ENCODE data around the gene LHX1. TPM values are rescaled to one million over a fixed set of nuclear protein-coding genes. Genes with fewer than 3 reads are reported as not detected.

Gene LHX1
- total and polyA plus RNA-seq, 9 of the 15 experiments (the other 6 are each of a cell fraction or from before 2014, with no cell fraction given): 0.05 to 0.64 (median 0.07) TPM; not detected in 6

DNA sequence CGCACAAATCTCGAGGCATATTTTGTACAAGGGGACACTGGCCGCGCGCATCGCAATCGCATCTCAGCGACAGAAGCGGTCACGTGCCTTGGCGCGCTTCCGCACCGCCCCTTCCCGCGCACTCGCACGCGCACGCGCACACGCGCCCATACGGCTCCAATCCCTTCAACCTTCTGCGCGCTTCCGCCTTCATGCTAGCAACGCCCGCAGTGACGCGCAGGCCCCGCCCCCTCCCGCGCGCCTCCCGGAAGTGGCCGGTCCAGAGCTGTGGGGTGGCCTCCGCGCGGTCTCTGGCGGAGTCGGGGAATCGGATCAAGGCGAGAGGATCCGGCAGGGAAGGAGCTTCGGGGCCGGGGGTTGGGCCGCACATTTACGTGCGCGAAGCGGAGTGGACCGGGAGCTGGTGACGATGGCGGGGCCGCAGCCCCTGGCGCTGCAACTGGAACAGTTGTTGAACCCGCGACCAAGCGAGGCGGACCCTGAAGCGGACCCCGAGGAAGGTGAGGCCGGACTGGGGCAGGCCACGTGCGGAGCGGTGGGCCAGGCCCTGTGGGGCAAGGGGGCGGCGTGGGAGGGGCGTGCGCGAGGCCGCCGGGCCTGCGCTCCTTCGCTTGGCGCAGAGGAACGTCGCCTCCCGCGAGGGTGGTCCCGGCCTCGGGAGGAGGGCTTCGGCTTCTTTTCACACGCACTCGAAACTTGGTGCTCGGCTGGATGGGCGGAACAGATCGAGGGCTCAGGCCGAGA is 11.6 kb downstream of the LHX1 start, which contains the start of gene AATF (continued):
- no peak for TF ChIP-seq ZNF699 (CRISPR knock-in tag; IDR thresholded peaks at IDR 0.05; ENCODE audit: insufficient replicate concordance)
- peak; percentile 100 for TF ChIP-seq L3MBTL2 (IDR thresholded peaks at IDR 0.05)
- no peak for TF ChIP-seq DMBX1 (CRISPR knock-in tag; IDR thresholded peaks at IDR 0.05; ENCODE audit: borderline replicate concordance)
- TF ChIP-seq, protein P1, sequence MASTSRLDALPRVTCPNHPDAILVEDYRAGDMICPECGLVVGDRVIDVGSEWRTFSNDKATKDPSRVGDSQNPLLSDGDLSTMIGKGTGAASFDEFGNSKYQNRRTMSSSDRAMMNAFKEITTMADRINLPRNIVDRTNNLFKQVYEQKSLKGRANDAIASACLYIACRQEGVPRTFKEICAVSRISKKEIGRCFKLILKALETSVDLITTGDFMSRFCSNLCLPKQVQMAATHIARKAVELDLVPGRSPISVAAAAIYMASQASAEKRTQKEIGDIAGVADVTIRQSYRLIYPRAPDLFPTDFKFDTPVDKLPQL (IDR thresholded peaks at IDR 0.05; ENCODE audit: extremely low read depth, insufficient read length): no peak
- no peak for TF ChIP-seq ZNF518B (CRISPR knock-in tag; IDR thresholded peaks at IDR 0.05)
- TF ChIP-seq DPF2 (IDR thresholded peaks at IDR 0.05): no peak
- no peak for TF ChIP-seq ZNF232 (CRISPR knock-in tag; IDR thresholded peaks at IDR 0.05)
- TF ChIP-seq ZNF140 (CRISPR knock-in tag; IDR thresholded peaks at IDR 0.05): no peak
- TF ChIP-seq, protein P2, sequence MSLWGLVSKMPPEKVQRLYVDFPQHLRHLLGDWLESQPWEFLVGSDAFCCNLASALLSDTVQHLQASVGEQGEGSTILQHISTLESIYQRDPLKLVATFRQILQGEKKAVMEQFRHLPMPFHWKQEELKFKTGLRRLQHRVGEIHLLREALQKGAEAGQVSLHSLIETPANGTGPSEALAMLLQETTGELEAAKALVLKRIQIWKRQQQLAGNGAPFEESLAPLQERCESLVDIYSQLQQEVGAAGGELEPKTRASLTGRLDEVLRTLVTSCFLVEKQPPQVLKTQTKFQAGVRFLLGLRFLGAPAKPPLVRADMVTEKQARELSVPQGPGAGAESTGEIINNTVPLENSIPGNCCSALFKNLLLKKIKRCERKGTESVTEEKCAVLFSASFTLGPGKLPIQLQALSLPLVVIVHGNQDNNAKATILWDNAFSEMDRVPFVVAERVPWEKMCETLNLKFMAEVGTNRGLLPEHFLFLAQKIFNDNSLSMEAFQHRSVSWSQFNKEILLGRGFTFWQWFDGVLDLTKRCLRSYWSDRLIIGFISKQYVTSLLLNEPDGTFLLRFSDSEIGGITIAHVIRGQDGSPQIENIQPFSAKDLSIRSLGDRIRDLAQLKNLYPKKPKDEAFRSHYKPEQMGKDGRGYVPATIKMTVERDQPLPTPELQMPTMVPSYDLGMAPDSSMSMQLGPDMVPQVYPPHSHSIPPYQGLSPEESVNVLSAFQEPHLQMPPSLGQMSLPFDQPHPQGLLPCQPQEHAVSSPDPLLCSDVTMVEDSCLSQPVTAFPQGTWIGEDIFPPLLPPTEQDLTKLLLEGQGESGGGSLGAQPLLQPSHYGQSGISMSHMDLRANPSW (CRISPR knock-in tag; IDR thresholded peaks at IDR 0.05): no peak
- peak; percentile 57 for TF ChIP-seq TAF9B (IDR thresholded peaks at IDR 0.05; ENCODE audit: partially characterized antibody)
- TF ChIP-seq ZNF830 (CRISPR knock-in tag; IDR thresholded peaks at IDR 0.05): 0 out of 2 replicates have a peak, but pooled peaks have one; percentile 83
- TF ChIP-seq RBM17 (IDR thresholded peaks at IDR 0.05; ENCODE audit: borderline replicate concordance, low read depth, low read length): no peak
